HL-60 (cell line): ENCODE measurements around the gene MAFB.
"Not testable (repeated sequence)": the region's sequence is repeated elsewhere in the genome, so short reads cannot be mapped to it uniquely, and the experiment has no call there.

ENCODE experiments used
- DNase-seq, 2 experiments: peaks; one replicate each; pipeline ENCODE4 v3.0.0-alpha.2; 2010 to 2020; ENCODE audit warnings: low read depth in 1 of 2, low spot score in 1 of 2
- H3K27ac ChIP-seq: fragments of 250-450 bp; sonication (Bioruptor Pico); replicated peaks from 2 replicates; pipeline ENCODE4 v1.5.1; 2020; ENCODE audit warnings: mild to moderate bottlenecking, moderate library complexity
- H3K27me3 ChIP-seq: fragments of 250-450 bp; sonication (Bioruptor Pico); 2 replicates; pipeline ENCODE4 v1.5.1; 2021; ENCODE audit warnings: mild to moderate bottlenecking, moderate library complexity; ENCODE audit not compliant: insufficient read depth, poor library complexity, severe bottlenecking
- H3K4me3 ChIP-seq: replicated peaks from 2 replicates; pipeline ENCODE4 v1.5.1; 2011; ENCODE audit warnings: mild to moderate bottlenecking, control low read depth, low read length; ENCODE audit not compliant: insufficient read depth
- GABPA ChIP-seq: IDR thresholded peaks from 2 replicates; pipeline ENCODE4 v1.6.1; 2012; ENCODE audit warnings: low read depth
- POLR2AphosphoS5 ChIP-seq: IDR thresholded peaks from 2 replicates; pipeline ENCODE4 v1.6.1; 2012; ENCODE audit warnings: low read depth
- SPI1 ChIP-seq: IDR thresholded peaks from 2 replicates; pipeline ENCODE4 v1.6.1; 2012; ENCODE audit warnings: low read depth, mild to moderate bottlenecking, borderline replicate concordance
- long read RNA-seq: library from polyadenylated mRNA; unstranded; transcript quantifications from one replicate; pipeline ENCODE4 v2.0.0, GENCODE V29; 2020
- TF ChIP-seq, protein P1 (sequence below): IDR thresholded peaks from 2 replicates; pipeline ENCODE4 v1.6.1; 2012; ENCODE audit warnings: low read depth; ENCODE audit not compliant: insufficient replicate concordance
- TF ChIP-seq, protein P2 (sequence below): IDR thresholded peaks from one replicate; pipeline ENCODE4 v1.5.1; 2011; ENCODE audit warnings: low read length, control low read depth, inconsistent platforms; ENCODE audit not compliant: insufficient read depth

MAFB gene
- long read RNA-seq, result 0 reads

DNA sequence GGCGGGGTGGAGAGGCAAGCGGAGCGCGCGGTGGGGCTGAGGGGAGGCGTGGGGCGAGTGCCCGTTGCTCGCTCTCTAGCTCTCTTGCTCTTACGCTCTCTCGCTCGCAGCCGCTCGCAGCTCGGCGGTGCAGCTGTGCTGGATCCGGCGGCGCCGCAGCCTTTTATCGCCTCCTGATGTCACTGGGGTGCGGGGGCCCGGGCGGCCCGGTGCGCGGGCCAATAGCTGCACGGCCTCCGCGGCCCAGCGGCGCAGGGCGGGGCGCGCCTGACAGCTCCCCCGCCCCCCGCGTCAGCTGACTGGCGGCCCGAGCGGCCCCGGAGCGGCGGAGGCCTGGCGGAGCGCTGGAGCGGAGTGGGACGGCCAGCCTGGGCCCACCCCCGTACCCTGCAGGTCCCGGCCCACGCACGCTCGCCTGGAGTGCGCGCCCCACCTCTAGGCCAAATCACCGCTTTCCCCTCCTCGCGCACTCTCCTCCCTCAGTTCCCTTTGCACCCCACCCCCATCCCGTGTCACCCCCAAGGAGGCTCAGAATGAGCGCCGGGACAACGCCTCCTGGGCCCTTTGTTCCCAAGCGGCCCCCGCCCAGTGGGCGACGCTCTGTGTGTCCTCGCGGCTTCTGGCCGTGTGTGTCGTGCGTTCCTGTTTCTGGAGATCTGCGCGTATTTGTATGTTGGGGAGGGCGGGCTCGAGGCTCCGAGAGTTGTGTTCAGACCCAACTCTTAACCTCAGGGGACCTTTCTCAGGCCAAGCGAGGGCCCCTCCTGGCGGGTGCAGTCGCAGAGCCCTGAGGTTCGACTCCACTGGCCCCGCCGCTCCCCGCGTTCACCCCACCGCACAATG is at the start of gene MAFB:
Gene MAFB, minus strand, starts transcription at position 137 of the 843 bp plus-strand sequence. CDS start 386 bp downstream, outside the sequence.
- Histone ChIP-seq H3K27me3 (peaks cover 86% of the 10 kb centered on the region), H3K27ac (no peak within 1 kb of the TSS; the same call in 1 of the 2 replicates), H3K4me3 (peak within 1 kb of the TSS; percentile 42)
- no peak for TF ChIP-seq SPI1
- no peak for TF ChIP-seq POLR2AphosphoS5
- TF ChIP-seq GABPA, result no peak
- TF ChIP-seq, protein P1, sequence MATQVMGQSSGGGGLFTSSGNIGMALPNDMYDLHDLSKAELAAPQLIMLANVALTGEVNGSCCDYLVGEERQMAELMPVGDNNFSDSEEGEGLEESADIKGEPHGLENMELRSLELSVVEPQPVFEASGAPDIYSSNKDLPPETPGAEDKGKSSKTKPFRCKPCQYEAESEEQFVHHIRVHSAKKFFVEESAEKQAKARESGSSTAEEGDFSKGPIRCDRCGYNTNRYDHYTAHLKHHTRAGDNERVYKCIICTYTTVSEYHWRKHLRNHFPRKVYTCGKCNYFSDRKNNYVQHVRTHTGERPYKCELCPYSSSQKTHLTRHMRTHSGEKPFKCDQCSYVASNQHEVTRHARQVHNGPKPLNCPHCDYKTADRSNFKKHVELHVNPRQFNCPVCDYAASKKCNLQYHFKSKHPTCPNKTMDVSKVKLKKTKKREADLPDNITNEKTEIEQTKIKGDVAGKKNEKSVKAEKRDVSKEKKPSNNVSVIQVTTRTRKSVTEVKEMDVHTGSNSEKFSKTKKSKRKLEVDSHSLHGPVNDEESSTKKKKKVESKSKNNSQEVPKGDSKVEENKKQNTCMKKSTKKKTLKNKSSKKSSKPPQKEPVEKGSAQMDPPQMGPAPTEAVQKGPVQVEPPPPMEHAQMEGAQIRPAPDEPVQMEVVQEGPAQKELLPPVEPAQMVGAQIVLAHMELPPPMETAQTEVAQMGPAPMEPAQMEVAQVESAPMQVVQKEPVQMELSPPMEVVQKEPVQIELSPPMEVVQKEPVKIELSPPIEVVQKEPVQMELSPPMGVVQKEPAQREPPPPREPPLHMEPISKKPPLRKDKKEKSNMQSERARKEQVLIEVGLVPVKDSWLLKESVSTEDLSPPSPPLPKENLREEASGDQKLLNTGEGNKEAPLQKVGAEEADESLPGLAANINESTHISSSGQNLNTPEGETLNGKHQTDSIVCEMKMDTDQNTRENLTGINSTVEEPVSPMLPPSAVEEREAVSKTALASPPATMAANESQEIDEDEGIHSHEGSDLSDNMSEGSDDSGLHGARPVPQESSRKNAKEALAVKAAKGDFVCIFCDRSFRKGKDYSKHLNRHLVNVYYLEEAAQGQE, result no peak
- TF ChIP-seq, protein P2, sequence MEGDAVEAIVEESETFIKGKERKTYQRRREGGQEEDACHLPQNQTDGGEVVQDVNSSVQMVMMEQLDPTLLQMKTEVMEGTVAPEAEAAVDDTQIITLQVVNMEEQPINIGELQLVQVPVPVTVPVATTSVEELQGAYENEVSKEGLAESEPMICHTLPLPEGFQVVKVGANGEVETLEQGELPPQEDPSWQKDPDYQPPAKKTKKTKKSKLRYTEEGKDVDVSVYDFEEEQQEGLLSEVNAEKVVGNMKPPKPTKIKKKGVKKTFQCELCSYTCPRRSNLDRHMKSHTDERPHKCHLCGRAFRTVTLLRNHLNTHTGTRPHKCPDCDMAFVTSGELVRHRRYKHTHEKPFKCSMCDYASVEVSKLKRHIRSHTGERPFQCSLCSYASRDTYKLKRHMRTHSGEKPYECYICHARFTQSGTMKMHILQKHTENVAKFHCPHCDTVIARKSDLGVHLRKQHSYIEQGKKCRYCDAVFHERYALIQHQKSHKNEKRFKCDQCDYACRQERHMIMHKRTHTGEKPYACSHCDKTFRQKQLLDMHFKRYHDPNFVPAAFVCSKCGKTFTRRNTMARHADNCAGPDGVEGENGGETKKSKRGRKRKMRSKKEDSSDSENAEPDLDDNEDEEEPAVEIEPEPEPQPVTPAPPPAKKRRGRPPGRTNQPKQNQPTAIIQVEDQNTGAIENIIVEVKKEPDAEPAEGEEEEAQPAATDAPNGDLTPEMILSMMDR, result no peak
- peak in 1 of 2 experiments; percentile 34 for DNase-seq

DNA sequence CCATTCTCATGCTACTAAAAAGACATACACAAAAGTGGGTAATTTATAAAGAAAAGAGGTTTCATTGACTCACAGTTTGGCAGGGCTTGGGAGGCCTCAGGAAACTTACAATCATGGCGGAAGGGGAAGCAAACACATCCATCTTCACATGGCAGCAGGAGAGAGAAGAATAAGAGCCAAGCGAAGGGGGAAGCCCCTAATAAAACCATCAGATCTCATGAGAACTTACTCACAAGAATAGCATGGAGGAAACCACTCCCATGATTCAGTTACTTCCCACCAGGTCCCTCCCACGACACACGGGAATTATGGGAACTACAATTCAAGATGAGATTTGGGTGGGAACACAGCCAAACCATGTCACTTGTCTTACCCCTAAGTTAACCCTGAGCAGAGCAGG is 47.4 kb upstream of the MAFB start:
- H3K27me3 ChIP-seq, DNase-seq, H3K4me3 ChIP-seq, H3K27ac ChIP-seq: not testable (repeated sequence)

DNA sequence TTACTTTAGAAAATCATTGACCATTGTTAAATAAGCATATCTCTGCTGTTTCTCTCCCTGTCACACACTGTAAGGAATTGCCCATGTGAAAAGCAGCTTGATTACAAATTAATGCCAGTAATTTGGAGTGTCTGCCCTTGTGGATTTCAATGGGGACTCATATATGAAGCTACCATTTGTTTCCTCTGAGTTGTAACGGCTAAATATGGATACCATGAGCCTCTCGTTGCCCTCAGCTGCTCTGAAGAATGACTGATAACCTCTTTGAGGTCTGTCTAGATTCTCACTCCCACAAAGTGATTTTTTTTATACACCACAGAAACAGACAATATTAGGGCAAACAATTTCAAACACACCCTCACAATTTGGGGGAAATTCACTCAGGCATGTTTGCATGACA is 40.0 kb upstream of the MAFB start:
- H3K27ac ChIP-seq, result no peak overlapping the region
- TF ChIP-seq SPI1 (no peak), POLR2AphosphoS5 (no peak), GABPA (no peak)
- TF ChIP-seq, protein P1, result no peak
- TF ChIP-seq, protein P2, result no peak
- peaks cover 2% of the 10 kb centered on the region for H3K27me3 ChIP-seq
- no peak overlapping the region for H3K4me3 ChIP-seq
- no peak for DNase-seq

DNA sequence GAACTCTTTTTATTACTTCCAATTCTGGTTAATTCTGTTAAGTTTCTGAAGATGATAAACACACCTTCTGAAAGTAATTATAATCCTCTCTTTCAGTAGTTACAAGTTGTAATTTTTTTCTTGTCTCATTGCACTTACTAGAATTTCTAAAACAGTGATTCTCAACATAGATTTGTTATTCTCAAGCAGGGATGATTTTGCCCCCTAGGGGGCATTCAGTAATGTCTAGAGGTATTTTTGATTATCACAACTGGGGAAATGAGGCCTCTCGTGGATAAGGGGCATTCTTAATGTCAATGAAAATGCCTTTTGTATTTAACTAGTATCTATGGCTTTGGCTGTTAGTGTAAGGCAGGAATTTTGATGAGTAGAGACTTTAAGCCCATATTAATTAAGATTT is 39.4 kb upstream of the MAFB start:
- Histone ChIP-seq H3K27ac (no peak overlapping the region), H3K27me3 (peaks cover 2% of the 10 kb centered on the region), H3K4me3 (no peak overlapping the region)
- DNase-seq, result no peak
- no peak for TF ChIP-seq GABPA

DNA sequence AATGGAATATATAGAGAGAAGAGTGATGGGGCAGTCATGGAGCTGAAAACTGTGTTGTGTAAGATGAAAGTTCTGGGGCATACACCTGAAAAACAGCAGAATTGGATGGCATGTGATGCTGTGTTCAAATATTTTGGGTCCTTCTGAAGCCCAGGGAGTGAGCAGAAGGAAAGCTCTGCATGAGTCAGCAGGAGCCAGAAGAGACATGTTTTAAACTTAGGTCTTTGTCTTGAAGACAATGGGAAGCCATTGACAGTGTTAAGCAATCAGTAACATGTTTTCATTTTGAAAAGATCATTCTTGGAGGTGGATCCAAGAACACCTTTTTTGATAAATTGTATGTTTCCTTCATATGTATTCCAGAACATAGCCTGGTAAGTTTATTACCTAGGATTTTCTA is 38.9 kb upstream of the MAFB start:
- no peak overlapping the region for H3K4me3 ChIP-seq
- H3K27me3 ChIP-seq, result peaks cover 2% of the 10 kb centered on the region
- no peak overlapping the region for H3K27ac ChIP-seq
- no peak for TF ChIP-seq POLR2AphosphoS5
- TF ChIP-seq, protein P2, result no peak
- TF ChIP-seq, protein P1, result no peak
- no peak for TF ChIP-seq SPI1
- no peak for TF ChIP-seq GABPA
- no peak for DNase-seq
